K562 (cell line): ENCODE results near the gene SLC26A6. TPM values are rescaled to one million over a fixed set of nuclear protein-coding genes. Genes with fewer than 3 reads are reported as not detected.

Experiments
- ATAC-seq: fragments of 200-7000 bp; cut with Tn5 transposase; 3 replicates; pipeline ENCODE4 v1.9.1; 2020; ENCODE audit warnings: moderate library complexity
- BruUV-seq: library from RNA; stranded (reverse); fragments of 400-500 nt; replicated peaks from 2 replicates; lab custom pipeline; 2021; lab: Mats Ljungman, UMichigan
- CTCF ChIA-PET: fragments of 300-600 bp; formaldehyde crosslinking; extraction: SDS; loops from one replicate; lab custom pipeline; 2021; ENCODE audit warnings: low intra/inter-chr PET ratio; lab: Yijun Ruan, JAX
- POLR2A ChIA-PET: fragments of 300-600, 350-650 bp; sonication (Branson Sonifier 250); formaldehyde crosslinking; extraction: SDS; loops from one replicate; lab custom pipeline; 2021; ENCODE audit warnings: antibody characterized with exemption, inconsistent platforms; lab: Yijun Ruan, JAX
- DNase-seq, 4 experiments: peaks; one replicate each; pipeline versions ENCODE4 v3.0.0 to v3.0.0-alpha.2; 2011 to 2018; ENCODE audit warnings: low spot score in 3 of 4, mixed read lengths in 3 of 4; ENCODE audit errors: extremely low read depth in 1 of 4
- FAIRE-seq: peaks from 2 replicates; lab custom pipeline; 2011; peaks lifted over from hg19 to GRCh38; lab: Jason Lieb, UNC
- H2AFZ ChIP-seq: 2 replicates; pipeline ENCODE4 v1.6.0; 2011; ENCODE audit warnings: low read depth, low read length, control low read depth, inconsistent platforms
- H3K27ac ChIP-seq: fragments of 200-600 bp; 3 replicates; pipeline ENCODE4 v1.8.0; 2011; ENCODE audit warnings: low read depth, mild to moderate bottlenecking, control low read depth, inconsistent platforms, low read length, moderate library complexity, mixed read lengths; ENCODE audit errors: extremely low read depth
- H3K27me3 ChIP-seq, 2 experiments: fragments of 300-600 bp in 1 of 2; 2 replicates in 1 of 2; 3 replicates in 1 of 2; pipeline versions ENCODE4 v1.6.0 to v1.8.0; 2011; ENCODE audit warnings: inconsistent platforms in 2 of 2, low read length in 2 of 2, mild to moderate bottlenecking in 1 of 2, mixed read lengths in 1 of 2, moderate library complexity in 1 of 2; ENCODE audit not compliant: control insufficient read depth in 2 of 2, insufficient read depth in 2 of 2
- H3K36me3 ChIP-seq: fragments of 300-600 bp; 3 replicates; pipeline ENCODE4 v1.8.0; 2011; ENCODE audit warnings: mild to moderate bottlenecking, low read length, inconsistent platforms; ENCODE audit not compliant: control insufficient read depth, insufficient read depth
- H3K4me1 ChIP-seq, 2 experiments: fragments of 200-600 bp in 1 of 2; replicated peaks in 1 of 2; 2 replicates in 1 of 2; 3 replicates in 1 of 2; pipeline versions ENCODE4 v1.5.1 to v1.8.0; 2011; ENCODE audit warnings: inconsistent platforms in 2 of 2, low read length in 2 of 2, mild to moderate bottlenecking in 1 of 2, mixed read lengths in 1 of 2, moderate library complexity in 1 of 2; ENCODE audit not compliant: control insufficient read depth in 2 of 2, insufficient read depth in 2 of 2
- H3K4me2 ChIP-seq: 2 replicates; pipeline ENCODE4 v1.6.1; 2011; ENCODE audit warnings: low read length, control low read depth, inconsistent platforms, mixed read lengths; ENCODE audit not compliant: insufficient read depth
- H3K4me3 ChIP-seq: fragments of 200-600 bp; sonication (generic), shearing (Covaris generic); 2 replicates; pipeline ENCODE4 v1.5.1; 2016; ENCODE audit warnings: control low read depth, inconsistent platforms
- H3K79me2 ChIP-seq: fragments of 200-600 bp; 3 replicates; pipeline ENCODE4 v1.8.0; 2011; ENCODE audit warnings: low read length, inconsistent platforms; ENCODE audit not compliant: control insufficient read depth, insufficient read depth
- H3K9ac ChIP-seq, 2 experiments: 2 replicates each; pipeline versions ENCODE4 v1.6.0 to v1.6.1; 2011; ENCODE audit warnings: low read depth in 2 of 2, low read length in 2 of 2, control low read depth in 1 of 2, inconsistent platforms in 1 of 2, mild to moderate bottlenecking in 1 of 2, mixed read lengths in 1 of 2; ENCODE audit not compliant: insufficient read depth in 1 of 2
- H3K9me1 ChIP-seq: one replicate; pipeline ENCODE4 v1.6.0; 2011; ENCODE audit warnings: inconsistent platforms, mild to moderate bottlenecking, low read length, moderate library complexity; ENCODE audit not compliant: control insufficient read depth, insufficient read depth
- H3K9me3 ChIP-seq: replicated peaks from 2 replicates; pipeline ENCODE4 v1.5.1; 2011; ENCODE audit warnings: low read depth, low read length, inconsistent platforms; ENCODE audit not compliant: control insufficient read depth, insufficient read depth
- H4K20me1 ChIP-seq: replicated peaks from 2 replicates; pipeline ENCODE4 v1.6.1; 2011; ENCODE audit warnings: low read length, inconsistent platforms, mixed read lengths; ENCODE audit not compliant: control insufficient read depth, insufficient read depth
- BACH1 ChIP-seq: fragments of 200-800 bp; sonication (Bioruptor generic); IDR thresholded peaks from 2 replicates; pipeline ENCODE4 v1.6.1; 2016; ENCODE audit warnings: missing genetic modification characterization, missing compliant biosample characterization
- CTBP1 ChIP-seq: fragments of 450-650 bp; IDR thresholded peaks from 2 replicates; pipeline ENCODE4 v1.6.1; 2016; ENCODE audit warnings: borderline replicate concordance
- MCM3 ChIP-seq: fragments of 450-650 bp; IDR thresholded peaks from 2 replicates; pipeline ENCODE4 v1.6.1; 2016
- NCOA1 ChIP-seq: fragments of 450-650 bp; IDR thresholded peaks from 2 replicates; pipeline ENCODE4 v1.6.1; 2016; ENCODE audit warnings: low read depth
- NR1H2 ChIP-seq: sonication (generic); formaldehyde crosslinking; IDR thresholded peaks from 2 replicates; pipeline ENCODE4 v1.4.0; 2020; ENCODE audit warnings: mild to moderate bottlenecking, missing genetic modification reagents
- PBX2 ChIP-seq, 2 experiments: IDR thresholded peaks in 1 of 2; conservative IDR thresholded peaks in 1 of 2; 2 replicates each; pipeline ENCODE4 v1.6.1; 2016; ENCODE audit warnings: low read depth in 2 of 2, mild to moderate bottlenecking in 1 of 2, missing compliant biosample characterization in 1 of 2, missing genetic modification characterization in 1 of 2, moderate library complexity in 1 of 2
- PTBP1 ChIP-seq: fragments of 200-400 bp; formaldehyde crosslinking; IDR thresholded peaks from 2 replicates; pipeline ENCODE4 v1.6.1; 2017; ENCODE audit warnings: low read depth, low read length
- RBM14 ChIP-seq: fragments of 200-400 bp; formaldehyde crosslinking; IDR thresholded peaks from 2 replicates; pipeline ENCODE4 v1.6.1; 2018; ENCODE audit warnings: low read depth, mild to moderate bottlenecking, low read length, moderate library complexity, borderline replicate concordance; ENCODE audit not compliant: insufficient read depth
- SMARCA4 ChIP-seq: fragments of 450-650 bp; IDR thresholded peaks from 2 replicates; pipeline ENCODE4 v1.6.1; 2016
- SMARCC2 ChIP-seq: fragments of 450-650 bp; IDR thresholded peaks from 2 replicates; pipeline ENCODE4 v1.6.1; 2017; ENCODE audit warnings: antibody characterized with exemption, moderate library complexity, mild to moderate bottlenecking, low read depth
- SP1 ChIP-seq: sonication (generic); formaldehyde crosslinking; IDR thresholded peaks from 2 replicates; pipeline ENCODE4 v1.8.1; 2022; ENCODE audit warnings: mild to moderate bottlenecking, missing genetic modification reagents
- ZBTB9 ChIP-seq: fragments of 450-650 bp; formaldehyde crosslinking; IDR thresholded peaks from 2 replicates; pipeline ENCODE4 v1.4.0; 2020; ENCODE audit warnings: mild to moderate bottlenecking, moderate library complexity
- ZNF436 ChIP-seq: fragments of 250-450, 450-650 bp; sonication (Bioruptor Pico); formaldehyde crosslinking; IDR thresholded peaks from 2 replicates; pipeline ENCODE4 v1.7.0; 2020; ENCODE audit warnings: mild to moderate bottlenecking
- ZNF589 ChIP-seq: fragments of 200-800 bp; sonication (Bioruptor generic); IDR thresholded peaks from 2 replicates; pipeline ENCODE4 v1.6.1; 2016; ENCODE audit warnings: low read depth, missing genetic modification characterization, missing compliant biosample characterization
- WGBS: fragments of 100-300 bp; shearing (Covaris generic); methylation state at CpG from one replicate; pipeline ENCODE4 v1.1.6; 2016; ENCODE audit warnings: low coverage, mixed read lengths; ENCODE audit not compliant: insufficient coverage; ENCODE audit errors: missing lambda C conversion rate; 5-methylcytosine and 5-hydroxymethylcytosine counted together
- in situ Hi-C: fragments of 300-500 bp; cut with MboI; formaldehyde crosslinking; loops from 4 replicates; pipeline ENCODE4 v1.15.0; 2018; ENCODE audit warnings: inconsistent platforms, mixed read lengths
- intact Hi-C: fragments of 100-400 bp; cut with micrococcal nuclease; formaldehyde crosslinking; loops from 2 replicates; pipeline ENCODE4 v1.14.2; 2022
- polyA plus RNA-seq, 8 experiments: library from polyadenylated mRNA; depleted of rRNA in 4 of 8; stranded (reverse) in 5 of 8; unstranded in 3 of 8; fragments of >200 nt; fragmentation: Nextera tagmentation in 2 of 8; fragmentation: Illumina TruSeq in 1 of 8; extraction: Ambion mirVana in 2 of 8; extraction: Trizol in 1 of 8; gene quantifications; 2 replicates each; pipeline versions ENCODE4 v1.2.1 to v1.2.3, GENCODE V29; 2011 to 2014; ENCODE audit warnings: inconsistent platforms in 1 of 8, missing spikeins in 1 of 8
- total RNA-seq, 7 experiments: library from RNA; depleted of rRNA in 6 of 7; stranded (reverse); fragments of >200 nt in 6 of 7; fragmentation: Illumina TruSeq in 2 of 7; extraction: Trizol in 2 of 7; gene quantifications; 2 replicates each; pipeline versions ENCODE4 v1.2.1 to v1.2.3, GENCODE V29; 2011 to 2021; ENCODE audit warnings: low replicate concordance in 1 of 7
- TF ChIP-seq, protein P1 (sequence below): sonication (generic); formaldehyde crosslinking; IDR thresholded peaks from 2 replicates; pipeline ENCODE4 v1.8.0; 2022; ENCODE audit warnings: mild to moderate bottlenecking, missing genetic modification reagents

SLC26A6 gene
- total and polyA plus RNA-seq, 9 of the 15 experiments (the other 6 are each of a cell fraction or from before 2014, with no cell fraction given): 2.1 to 27.2 (median 14.8) TPM

DNA sequence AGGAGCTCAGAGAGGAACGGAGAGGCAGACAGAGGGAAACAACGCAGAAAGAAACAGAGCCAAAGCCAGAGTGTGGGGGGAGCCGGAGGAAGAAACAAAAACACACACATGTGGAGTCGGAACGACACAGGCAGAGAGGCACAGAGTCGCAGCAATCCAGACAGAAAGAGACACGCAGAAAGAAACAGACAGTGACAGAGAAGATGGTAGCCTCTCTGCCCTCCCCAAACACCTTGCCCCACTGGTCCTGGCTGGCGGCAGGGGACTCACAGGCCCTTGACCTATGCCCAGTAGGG lies 48.7 kb upstream of the SLC26A6 start (continued):
- TF ChIP-seq BACH1 (tag): no peak
- TF ChIP-seq RBM14: no peak
- TF ChIP-seq SMARCC2: no peak
- TF ChIP-seq CTBP1: no peak
- no peak for TF ChIP-seq MCM3
- no peak for TF ChIP-seq ZNF436 (CRISPR knock-in tag)
- TF ChIP-seq, all 486 proteins: peak for 0

DNA sequence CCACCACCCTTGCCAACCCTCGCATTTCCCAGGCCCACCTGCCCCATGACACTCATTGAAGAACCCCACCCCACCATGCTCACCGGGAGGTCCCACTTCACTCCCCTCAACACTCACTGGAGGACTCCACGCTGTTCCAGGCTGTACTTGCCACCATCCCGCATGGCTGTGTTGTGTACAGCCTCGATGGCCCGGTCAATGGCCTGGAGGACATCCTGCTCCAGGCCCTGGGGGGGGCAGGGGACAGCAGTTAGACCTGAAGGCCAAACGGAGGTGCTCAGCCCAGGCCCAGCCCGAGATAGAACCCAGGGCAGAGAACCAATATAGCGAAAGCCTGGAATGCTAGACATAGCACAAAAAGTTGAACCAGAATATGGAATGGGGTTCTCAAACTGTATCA lies 47.5 kb upstream of the SLC26A6 start:
- ChIA-PET CTCF (no interaction called here), POLR2A (interaction anchor here (1.5 kb wide), 1 partner anchor 11 kb away, joined by 7 read pairs; no protein-coding TSS in a partner anchor)
- H3K4me3 ChIP-seq: no peak overlapping the region
- intact Hi-C loops: no loop called here
- peaks cover 54% of the 10 kb centered on the region for H3K36me3 ChIP-seq
- H4K20me1 ChIP-seq: peaks cover 10% of the 10 kb centered on the region; the same call in 1 of the 2 replicates
- H3K4me2 ChIP-seq: no peak overlapping the region
- FAIRE-seq: no peak
- BruUV-seq: no TSS peak
- H3K9me3 ChIP-seq: no peaks in the 10 kb centered on the region
- no peak for DNase-seq
- in situ Hi-C loops: no loop called here
- H2AFZ ChIP-seq: no peak overlapping the region
- no peaks in the 10 kb centered on the region for H3K27me3 ChIP-seq
- H3K4me1 ChIP-seq: peaks cover 21 to 30% of the 10 kb centered on the region in 2 experiments; a peak in 4 of 5 replicates
- no peaks in the 10 kb centered on the region for H3K9me1 ChIP-seq
- H3K79me2 ChIP-seq: peaks cover 27% of the 10 kb centered on the region
- H3K27ac ChIP-seq: no peak overlapping the region
- no peak overlapping the region for H3K9ac ChIP-seq
- ATAC-seq: no peak
- 87% methylated on average over 5 of the region's 9 CpGs for WGBS
- TF ChIP-seq PTBP1 (no peak), PBX2 (CRISPR knock-in tag; IDR thresholded peaks at IDR 0.05; ENCODE audit: low read depth) (no peak), PBX2 (tag; conservative IDR thresholded peaks at IDR 0.05; ENCODE audit: low read depth) (no peak), ZNF589 (no peak), ZBTB9 (no peak), SP1 (no peak), NR1H2 (CRISPR knock-in tag) (no peak), SMARCA4 (no peak), NCOA1 (no peak)
- TF ChIP-seq, protein P1, sequence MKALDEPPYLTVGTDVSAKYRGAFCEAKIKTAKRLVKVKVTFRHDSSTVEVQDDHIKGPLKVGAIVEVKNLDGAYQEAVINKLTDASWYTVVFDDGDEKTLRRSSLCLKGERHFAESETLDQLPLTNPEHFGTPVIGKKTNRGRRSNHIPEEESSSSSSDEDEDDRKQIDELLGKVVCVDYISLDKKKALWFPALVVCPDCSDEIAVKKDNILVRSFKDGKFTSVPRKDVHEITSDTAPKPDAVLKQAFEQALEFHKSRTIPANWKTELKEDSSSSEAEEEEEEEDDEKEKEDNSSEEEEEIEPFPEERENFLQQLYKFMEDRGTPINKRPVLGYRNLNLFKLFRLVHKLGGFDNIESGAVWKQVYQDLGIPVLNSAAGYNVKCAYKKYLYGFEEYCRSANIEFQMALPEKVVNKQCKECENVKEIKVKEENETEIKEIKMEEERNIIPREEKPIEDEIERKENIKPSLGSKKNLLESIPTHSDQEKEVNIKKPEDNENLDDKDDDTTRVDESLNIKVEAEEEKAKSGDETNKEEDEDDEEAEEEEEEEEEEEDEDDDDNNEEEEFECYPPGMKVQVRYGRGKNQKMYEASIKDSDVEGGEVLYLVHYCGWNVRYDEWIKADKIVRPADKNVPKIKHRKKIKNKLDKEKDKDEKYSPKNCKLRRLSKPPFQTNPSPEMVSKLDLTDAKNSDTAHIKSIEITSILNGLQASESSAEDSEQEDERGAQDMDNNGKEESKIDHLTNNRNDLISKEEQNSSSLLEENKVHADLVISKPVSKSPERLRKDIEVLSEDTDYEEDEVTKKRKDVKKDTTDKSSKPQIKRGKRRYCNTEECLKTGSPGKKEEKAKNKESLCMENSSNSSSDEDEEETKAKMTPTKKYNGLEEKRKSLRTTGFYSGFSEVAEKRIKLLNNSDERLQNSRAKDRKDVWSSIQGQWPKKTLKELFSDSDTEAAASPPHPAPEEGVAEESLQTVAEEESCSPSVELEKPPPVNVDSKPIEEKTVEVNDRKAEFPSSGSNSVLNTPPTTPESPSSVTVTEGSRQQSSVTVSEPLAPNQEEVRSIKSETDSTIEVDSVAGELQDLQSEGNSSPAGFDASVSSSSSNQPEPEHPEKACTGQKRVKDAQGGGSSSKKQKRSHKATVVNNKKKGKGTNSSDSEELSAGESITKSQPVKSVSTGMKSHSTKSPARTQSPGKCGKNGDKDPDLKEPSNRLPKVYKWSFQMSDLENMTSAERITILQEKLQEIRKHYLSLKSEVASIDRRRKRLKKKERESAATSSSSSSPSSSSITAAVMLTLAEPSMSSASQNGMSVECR (CRISPR knock-in tag): no peak
